Muscle of back (tissue), 11 donors: ENCODE data around the gene ST6GALNAC3. TPM values are rescaled to one million over a fixed set of nuclear protein-coding genes. Genes with fewer than 3 reads are reported as not detected.
"Not testable (repeated sequence)": the region's sequence is repeated elsewhere in the genome, so short reads cannot be mapped to it uniquely, and the experiment has no call there.

ENCODE experiments used
- DNase-seq, 3 donors: peaks; one replicate each; pipeline versions ENCODE4 v3.0.0 to v3.0.0-alpha.2; 2013
- polyA plus RNA-seq, 10 donors: library from polyadenylated mRNA; unstranded; fragments of 120-200 nt; gene quantifications; one replicate each; pipeline ENCODE4 v1.2.1, GENCODE V29; 2013; ENCODE audit not compliant: insufficient read length in 10 of 10

The ST6GALNAC3 gene
- polyA plus RNA-seq, 10 donors, result 5.0 to 11.0 (median 8.0) TPM

DNA sequence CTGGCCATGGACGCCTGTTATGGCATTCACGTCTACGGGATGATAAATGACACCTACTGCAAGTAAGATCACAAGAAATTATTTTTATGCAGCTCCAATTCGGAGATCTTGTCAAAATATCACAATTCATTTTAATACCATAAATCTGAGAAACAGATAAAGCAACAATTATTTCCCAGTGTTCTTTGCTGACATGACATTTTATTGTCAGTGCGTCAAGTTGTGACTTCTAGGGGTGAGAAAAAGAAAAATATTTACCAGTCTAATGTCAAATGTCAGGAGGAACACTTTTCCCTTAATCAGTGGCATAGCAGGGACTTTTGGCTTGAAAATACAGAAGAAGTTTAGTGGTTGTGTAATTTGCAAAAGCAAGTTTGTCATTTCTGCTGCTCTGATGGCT lies 553.0 kb downstream of the ST6GALNAC3 start:
- DNase-seq, result no peak

DNA sequence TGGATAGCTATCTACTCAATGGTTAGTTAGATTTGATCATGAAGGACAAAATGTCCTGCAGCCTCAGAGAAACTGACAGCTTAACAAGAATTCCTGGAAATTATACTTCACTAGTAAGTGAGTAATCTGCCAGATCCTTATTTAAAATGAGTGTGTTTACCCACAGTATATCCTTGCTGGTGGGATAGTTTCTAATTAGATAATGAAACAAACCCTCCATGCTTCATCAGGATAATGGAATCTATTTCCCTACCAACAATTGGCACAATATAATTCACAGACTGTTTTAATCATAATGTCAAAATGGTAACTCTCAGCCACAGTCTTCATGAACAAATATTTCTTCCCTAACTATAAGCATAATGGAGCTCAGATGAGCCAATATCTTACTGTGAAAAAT lies 553.4 kb downstream of the ST6GALNAC3 start:
- no peak for DNase-seq

DNA sequence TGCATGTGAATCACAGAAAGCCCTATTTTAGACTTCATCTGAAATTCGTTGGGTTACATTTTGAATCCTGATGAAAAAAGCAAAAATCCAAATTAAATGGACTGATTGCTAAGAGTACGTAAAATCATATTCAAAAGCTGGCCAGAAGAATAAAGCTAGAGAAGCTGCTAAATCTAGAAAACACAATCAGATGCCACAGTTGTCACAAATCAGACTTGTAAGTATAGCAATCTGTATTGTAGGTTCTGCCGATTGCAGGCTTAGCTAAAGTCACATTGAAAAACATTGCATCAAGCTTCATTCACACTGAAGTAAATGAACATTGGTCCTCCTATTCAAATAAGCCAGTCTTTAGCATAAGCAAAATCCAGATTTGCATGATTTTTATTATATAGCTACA lies 557.6 kb downstream of the ST6GALNAC3 start:
- no peak for DNase-seq

DNA sequence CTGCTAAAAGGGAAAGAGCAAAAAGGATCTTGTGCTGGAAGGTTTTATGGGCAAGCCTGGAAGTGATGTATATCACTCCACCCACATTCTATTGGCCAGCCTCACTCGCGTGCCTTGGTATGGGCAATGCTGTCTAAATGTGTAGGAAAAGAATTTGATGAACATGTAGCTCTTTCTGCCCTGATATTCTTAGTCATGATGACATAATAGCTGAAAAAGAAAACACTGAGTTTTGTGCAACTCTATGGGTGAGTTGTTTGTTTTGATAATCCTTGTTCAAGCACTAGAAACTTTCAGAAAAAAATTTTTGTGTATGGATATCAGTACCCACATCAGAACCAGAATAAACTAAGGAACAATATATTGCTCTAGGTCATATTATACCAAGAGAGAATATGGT lies 561.2 kb downstream of the ST6GALNAC3 start:
- no peak for DNase-seq

DNA sequence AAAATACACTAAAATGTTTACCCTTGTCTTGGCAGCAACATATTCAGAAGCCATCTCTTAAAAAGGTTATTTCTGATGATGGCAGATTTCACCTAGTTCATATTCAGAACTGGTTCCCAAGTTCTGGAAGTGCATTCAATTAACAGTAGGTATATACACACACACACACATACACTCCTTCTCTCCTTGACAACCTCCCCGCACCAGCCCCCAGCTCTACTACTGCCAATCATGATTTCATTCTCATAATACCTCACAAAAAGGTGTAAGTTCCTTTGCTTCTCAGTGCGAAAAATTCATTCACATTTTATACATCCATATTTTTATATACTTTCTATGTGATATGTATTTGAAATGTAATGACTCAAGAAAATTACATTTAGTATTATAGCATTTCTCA lies 564.6 kb downstream of the ST6GALNAC3 start:
- no peak for DNase-seq

DNA sequence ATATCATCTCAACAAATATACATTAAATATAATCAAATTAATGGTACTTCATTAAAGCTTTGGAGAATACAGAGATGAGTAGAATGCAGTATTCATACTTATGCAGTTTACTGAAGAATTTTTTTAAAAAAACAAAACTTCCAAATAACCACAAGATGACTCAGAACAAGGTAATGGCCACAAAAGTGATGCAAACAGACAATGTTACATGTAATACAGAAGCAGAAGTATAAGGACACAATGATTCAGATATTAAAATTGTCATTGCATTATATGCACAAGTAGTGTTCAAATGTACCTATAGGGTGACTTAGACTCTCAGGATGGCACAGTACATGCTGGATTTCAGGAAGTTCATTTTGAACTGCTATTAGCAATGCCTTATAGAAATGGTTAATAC lies 565.5 kb downstream of the ST6GALNAC3 start:
- DNase-seq, result peak in 1 of 3 donors; percentile 27

DNA sequence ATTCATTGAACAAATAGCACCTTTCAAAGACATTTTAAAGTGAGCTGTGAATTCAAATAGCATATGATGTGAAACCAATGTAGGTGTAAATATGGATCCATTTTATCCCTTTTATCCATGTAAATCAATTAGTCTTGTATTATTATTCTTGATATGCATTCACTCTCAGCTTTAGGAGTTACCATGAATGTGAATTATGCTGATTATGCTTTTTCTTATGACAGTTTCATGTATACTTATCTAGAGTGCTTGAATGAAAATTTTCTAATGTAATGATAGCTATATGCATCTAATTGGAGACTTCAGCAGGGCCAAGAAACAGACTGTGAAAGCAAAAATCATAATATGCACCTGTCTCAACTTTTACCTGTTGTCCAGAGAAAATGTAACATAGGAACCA lies 566.2 kb downstream of the ST6GALNAC3 start:
- no peak for DNase-seq

DNA sequence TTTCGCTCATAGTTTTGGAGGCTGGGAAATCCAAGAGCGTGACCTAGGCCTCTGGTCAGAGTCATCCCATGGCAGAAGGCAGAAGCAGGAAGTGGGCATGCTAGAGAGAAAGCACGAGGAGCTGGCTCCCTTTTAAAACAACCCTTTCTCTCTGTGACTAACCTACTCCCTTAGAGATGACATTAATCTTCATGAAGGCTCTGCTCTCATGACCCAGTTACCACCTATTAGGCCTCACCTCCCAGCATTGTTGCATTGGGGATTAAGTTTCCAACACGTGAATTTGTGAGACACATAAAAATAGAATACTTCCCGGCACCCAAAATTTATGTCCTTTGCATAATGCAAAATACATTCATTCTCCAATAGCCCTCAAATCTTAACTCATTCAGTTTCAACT lies 569.6 kb downstream of the ST6GALNAC3 start:
- no peak for DNase-seq

DNA sequence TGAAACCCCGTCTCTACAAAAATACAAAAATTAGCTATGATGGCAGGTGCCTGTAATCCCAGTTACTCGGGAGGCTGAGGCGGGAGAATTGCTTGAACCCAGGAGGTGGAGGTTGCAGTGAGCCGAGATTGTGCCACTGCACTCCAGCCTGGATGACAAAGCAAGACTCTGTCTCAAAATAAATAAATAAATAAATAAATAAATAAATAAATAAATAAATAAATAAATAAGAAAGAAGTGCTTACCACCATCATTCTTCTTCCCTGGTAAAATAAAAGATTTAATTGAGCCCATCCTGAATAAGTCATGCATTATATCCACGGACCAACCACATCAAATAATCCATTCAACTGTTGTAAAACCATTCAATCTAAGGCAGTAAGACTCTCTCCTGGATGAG lies 578.3 kb downstream of the ST6GALNAC3 start:
- DNase-seq, result not testable (repeated sequence)

DNA sequence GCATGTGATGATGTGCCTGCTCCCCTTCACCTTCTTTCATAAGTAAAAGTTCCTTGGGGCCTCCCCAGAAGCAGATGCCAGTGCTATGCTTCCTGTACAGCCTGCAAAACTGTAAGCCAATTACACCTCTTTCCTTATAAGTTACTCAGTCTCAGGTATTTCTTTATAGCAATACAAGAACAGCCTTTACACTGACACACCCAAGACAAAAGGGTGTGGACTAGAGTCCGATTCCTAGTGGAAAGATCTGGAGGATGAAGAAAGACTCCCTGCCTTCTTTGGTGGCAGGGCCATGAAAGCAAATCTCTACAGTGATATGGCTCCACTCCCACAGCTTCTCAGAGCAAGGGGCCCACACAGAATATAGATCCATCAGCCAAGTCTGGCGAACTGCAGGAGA lies 583.1 kb downstream of the ST6GALNAC3 start:
- DNase-seq, result no peak

DNA sequence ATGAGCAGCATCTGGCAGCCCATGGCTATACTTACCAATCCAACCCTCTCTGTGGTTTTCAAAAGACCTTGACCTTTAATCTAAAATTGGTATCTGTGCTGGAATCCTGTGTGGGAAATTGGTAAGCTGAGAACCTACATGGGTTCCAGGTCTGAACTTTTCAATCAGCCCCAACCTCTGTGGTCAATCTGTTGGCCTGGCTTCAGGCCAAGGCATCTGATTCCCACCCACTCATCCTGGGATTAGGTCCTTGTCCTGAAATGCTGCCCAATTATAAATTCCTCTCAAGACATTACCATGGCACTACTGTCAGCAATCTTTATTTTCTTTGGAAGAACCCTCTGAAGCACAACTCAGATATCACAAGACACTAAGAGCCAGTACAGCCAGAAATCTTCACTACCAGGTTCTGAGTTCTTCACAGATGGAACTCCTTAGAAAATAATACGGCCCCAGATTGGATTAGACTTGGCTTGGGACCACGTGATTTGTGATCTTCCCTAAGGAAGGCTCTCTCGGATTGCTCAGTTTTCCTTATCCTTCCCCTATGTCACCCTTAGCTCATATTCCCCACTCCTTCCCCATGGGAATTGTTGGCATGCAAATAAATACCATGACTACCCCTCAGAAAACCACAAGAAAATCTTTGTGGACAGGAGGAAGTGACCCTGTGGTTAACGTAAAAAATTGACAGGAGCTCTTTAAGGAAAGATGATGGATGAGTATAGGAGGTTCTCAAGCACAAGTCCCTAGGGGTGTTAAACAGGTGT lies 584.8 kb downstream of the ST6GALNAC3 start:
- DNase-seq, result peak in 1 of 3 donors; percentile 24

DNA sequence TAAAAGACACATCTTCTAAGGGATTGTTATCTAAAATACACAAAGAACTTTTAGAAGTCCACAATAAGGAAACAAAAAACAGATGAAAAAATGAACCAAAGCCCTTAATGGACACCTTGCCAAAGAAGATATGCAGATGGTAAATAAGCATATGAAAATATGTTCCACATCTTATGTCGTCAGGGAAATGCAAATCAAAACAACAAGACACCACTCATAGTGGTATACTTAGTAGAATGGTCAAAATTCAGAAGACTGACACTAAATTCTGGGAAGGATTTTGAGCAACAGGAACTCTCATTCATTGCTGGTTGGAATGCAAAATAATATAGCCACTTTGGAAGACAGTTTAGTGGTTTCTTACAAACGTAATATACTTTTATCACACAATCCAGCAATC lies 587.0 kb downstream of the ST6GALNAC3 start:
- no peak for DNase-seq

DNA sequence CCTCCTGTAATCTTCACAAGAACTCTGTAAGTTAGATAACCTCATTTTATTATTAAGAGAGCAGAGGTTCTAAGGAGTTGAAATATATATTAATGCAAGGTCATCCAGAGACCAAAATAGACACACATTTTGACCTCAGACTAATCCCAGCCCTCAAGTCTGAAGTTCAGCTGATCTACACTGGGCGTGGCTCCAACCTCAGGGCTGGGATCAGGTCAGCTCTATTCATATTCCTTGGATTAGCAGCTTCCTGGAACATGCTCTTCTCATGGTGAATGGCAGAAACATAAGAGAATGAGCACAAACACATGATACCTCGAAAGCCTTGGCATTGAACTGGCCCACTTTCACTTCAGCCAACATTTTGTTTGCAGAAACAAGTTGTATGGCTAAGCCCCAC lies 592.0 kb downstream of the ST6GALNAC3 start:
- DNase-seq, result peak; percentile 5 to 27 (median 7)

DNA sequence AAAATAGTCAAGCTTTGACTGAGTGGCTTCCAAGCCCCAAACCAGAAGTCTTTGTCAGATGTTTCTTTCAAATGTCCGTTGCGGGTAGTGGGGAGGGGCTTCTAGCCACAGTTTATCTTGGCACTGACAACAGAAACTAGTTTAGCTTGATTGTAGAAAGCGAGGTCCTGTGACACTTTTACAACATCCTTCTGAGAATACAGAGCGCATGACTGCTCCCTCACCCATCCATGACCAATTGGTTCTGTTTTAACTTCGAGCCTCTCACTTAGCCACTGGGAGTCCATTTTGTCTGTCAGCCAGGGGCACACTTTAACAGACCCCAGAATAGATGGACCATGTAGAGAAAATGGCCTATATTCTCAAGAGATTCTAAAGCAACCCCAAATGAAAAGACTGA lies 593.5 kb downstream of the ST6GALNAC3 start:
- no peak for DNase-seq

DNA sequence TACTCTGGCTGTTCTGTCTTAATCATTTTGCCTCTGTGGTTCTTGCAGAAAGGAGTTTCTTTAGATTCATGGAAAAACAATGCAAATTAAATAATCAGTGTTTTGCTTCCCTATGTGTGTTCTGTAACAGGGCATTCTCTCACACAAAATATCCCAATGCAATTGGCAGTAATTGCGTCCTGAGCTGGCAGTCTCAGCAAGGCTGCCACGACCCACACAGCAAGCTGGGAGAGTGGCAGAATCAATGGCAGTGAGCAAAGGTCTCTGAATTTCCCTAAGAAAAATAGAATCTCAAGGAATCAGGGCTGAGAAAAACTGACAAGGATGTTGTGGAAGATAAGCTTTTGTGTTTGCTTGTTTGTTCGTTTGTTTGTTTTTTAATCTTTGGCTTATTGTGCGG lies 594.6 kb downstream of the ST6GALNAC3 start:
- DNase-seq, result no peak

DNA sequence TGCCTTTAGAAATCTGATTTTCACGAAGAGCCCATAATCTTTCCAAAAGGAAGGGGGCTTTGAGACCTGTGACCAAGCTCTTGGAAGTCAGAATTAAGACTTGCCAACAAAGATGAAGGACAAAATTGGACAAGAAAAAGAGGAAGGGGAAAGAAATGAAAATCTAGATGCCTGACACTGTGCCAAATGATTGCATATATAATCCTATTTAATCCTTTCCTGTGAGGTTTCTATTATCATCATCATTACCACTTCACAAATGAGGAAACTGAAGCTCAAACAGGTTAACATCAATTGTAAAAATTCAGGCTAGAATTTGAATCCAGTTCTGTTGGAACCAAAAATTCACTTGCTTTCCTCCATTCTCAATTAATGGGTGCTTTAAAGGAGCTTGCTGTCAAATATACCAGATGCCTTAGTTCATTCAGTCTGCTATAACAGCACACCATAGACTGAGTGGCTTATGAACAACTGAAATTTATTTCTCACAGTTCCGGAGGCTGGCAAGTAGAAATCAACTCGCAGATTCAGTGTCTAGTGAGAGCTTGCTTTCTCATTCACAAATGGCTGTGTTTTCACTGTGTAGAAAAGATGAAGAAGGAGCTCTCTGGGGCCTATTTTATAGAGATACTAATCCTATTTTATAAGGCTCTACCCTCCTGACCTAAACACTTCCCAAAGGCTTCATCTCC lies 595.2 kb downstream of the ST6GALNAC3 start:
- no peak for DNase-seq

DNA sequence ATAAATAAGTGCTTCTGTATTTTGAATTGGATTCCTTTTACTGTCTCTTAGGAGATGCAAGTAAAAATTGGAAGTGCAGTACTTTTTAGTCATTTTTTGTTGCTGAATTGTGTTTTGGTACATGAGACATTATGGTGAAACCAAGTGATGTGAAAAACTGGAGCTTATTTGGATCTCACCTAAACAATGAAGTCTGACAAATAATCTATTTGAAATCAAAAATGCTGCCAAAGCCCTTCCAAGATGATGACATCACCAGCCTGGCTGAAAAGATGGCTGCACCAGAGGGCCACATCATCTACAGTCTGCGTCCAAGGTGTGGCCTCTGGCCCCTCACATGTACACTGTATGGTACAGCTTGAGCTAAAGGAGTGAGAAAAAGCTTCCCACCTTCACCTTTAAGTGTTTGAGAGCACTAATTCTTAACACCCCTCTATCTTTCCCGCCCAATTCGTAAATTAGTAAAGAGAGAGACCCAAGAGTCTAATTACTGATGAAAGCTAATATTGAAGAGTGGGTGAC lies 600.2 kb downstream of the ST6GALNAC3 start:
- DNase-seq, result no peak

DNA sequence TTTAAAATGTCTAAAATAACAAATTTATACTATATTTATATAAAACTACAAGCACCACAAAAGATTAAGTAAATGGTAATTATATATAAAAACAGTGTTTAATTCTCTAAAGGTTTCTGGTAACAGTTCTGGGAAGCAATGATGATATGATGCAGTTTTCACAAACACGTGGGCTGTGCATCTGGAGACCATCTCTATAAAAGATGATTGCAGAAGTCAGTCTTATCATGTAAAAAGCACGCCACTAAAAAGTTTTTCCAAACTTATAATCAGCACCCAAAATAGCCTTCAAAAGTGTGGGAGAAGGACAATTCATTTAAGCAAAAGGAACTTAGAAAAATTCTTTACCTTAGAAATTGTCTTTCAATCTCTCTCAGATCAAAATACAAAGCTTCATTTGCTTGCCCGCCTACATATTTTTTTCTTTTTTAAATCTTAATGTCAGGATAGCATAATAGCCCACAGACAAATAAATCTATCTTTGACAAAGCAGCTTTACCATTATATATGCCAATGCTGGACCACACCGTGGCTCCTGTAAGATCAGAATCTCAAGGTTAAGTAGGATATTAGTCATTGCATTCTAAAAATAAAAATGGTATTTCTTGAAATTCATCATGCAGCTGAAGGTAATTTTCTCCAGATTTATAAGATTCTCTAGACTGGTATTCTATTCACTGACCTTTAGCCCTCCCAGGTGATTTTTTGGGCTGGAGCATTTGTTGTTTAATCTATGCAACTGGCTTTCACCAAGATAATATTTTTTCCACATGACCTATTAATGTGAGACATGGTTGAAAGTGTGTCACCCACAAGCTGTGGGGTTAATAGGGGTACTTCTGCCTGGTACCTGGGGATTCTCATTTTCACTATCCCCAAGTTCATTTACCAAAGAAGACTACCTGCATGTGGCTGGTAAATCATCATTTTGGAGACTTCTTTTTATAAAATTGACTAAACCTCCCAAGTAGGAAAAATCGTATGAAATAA lies 603.2 kb downstream of the ST6GALNAC3 start:
- no peak for DNase-seq

DNA sequence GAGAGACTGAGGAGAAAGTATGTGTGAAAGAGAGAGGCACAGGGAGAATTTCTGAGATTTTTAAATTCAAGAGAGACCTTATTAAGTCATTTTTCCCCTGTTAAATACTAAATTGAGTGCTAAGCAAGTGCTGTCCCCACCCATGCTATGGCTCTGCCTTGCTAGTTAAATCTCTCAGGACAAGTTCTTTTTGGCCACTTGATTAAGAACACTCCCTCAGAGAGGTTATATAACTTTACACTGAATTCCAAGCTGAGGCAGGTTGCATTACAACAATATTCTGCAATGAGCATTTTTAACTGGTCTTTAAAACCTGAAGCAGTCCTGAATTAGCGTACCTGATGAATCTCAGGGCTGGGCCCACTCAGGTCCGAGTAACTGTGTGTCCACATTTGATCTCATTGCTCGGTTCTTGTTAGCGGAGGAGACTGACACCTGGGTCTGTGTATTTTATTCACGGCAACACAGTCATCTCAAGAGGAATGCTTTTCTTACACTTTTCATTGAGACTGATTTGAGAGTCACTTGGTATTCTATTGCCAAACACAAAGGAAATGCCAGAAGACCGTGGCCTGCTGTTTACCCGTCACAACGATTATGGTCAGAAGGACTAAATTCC lies 605.1 kb downstream of the ST6GALNAC3 start:
- DNase-seq, result no peak

DNA sequence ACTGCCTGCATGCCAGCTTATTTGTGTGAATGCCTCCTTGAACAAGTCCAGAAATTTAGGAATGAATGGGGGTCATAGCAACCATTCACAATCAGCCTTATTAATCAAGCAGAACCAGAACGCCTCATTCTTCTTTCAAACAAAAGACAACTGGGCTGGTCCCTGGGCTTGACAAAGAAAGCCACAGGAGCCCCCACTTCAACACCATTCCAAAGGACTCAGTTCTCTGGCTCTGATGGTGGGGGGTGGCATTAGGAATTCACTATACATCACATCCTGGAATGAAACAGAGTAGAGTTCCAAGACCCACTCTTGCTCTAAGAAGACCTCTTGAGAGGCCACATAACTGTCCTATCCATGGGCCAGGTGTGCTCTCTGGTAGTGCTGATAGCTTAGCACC lies 606.1 kb downstream of the ST6GALNAC3 start:
- DNase-seq, result no peak

DNA sequence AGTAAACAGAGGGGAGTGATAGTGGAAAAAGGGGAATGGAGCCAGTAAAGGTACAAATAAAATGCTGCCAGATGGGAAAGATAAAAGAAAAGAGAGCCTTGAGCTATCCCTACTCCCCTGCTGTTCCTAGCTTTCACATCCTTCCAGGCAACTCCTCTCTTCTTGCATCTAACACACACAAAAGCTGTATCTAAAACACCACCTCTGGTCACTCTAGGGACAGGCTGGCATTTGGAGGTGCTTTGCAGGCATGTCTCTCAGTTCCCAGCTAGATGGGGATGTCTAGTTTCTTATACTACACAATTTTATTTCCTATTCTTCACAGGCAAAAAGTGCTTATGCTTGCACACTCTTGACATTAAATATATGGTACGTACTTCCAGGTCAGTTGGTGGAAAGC lies 607.6 kb downstream of the ST6GALNAC3 start:
- no peak for DNase-seq
